RWPE2 (cell line): Measurements from ENCODE around the gene RCAN1.
"Not testable (repeated sequence)": the region's sequence is repeated elsewhere in the genome, so short reads cannot be mapped to it uniquely, and the experiment has no call there.

ENCODE experiments used
- ATAC-seq: fragments of 200-7000 bp; cut with Tn5 transposase; 3 replicates; pipeline ENCODE4 v1.9.1; 2021; ENCODE audit warnings: low read depth
- DNase-seq: peaks from one replicate; pipeline ENCODE4 v3.0.0-alpha.2; 2020; ENCODE audit warnings: low spot score
- H3K27ac ChIP-seq: fragments of 450-650 bp; 2 replicates; pipeline ENCODE4 v1.5.1; 2017; ENCODE audit warnings: mild to moderate bottlenecking; ENCODE audit not compliant: poor library complexity, severe bottlenecking
- H3K27me3 ChIP-seq: fragments of 250-450 bp; sonication (Bioruptor Pico); 2 replicates; pipeline ENCODE4 v1.5.1; 2021; ENCODE audit warnings: mild to moderate bottlenecking, moderate library complexity; ENCODE audit not compliant: insufficient read depth, poor library complexity, severe bottlenecking
- H3K36me3 ChIP-seq: fragments of 250-450 bp; sonication (Bioruptor Pico); 2 replicates; pipeline ENCODE4 v1.5.1; 2020; ENCODE audit warnings: low read depth, mild to moderate bottlenecking, moderate library complexity
- H3K4me1 ChIP-seq: fragments of 250-450 bp; sonication (Bioruptor Pico); 2 replicates; pipeline ENCODE4 v1.5.1; 2021; ENCODE audit warnings: mild to moderate bottlenecking, moderate library complexity; ENCODE audit not compliant: insufficient read depth, poor library complexity, severe bottlenecking
- H3K4me3 ChIP-seq: fragments of 250-450 bp; sonication (Bioruptor Pico); 2 replicates; pipeline ENCODE4 v1.5.1; 2021; ENCODE audit warnings: mild to moderate bottlenecking, moderate library complexity; ENCODE audit not compliant: severe bottlenecking
- H3K9me3 ChIP-seq: fragments of 250-450 bp; sonication (Bioruptor Pico); 2 replicates; pipeline ENCODE4 v1.5.1; 2021; ENCODE audit warnings: mild to moderate bottlenecking, moderate library complexity; ENCODE audit not compliant: severe bottlenecking
- CTCF ChIP-seq: fragments of 450-650 bp; IDR thresholded peaks from one replicate; pipeline ENCODE4 v1.5.1; 2017; ENCODE audit warnings: mild to moderate bottlenecking, moderate library complexity; ENCODE audit not compliant: poor library complexity, severe bottlenecking

Gene RCAN1

GRCh38 chr21:34560609-34561008, 54.3 kb downstream of the RCAN1 start:
- H3K4me3 ChIP-seq, result no peak overlapping the region
- no peaks in the 10 kb centered on the region for H3K27me3 ChIP-seq
- no peak for TF ChIP-seq CTCF
- peaks cover 12% of the 10 kb centered on the region for H3K4me1 ChIP-seq
- H3K27ac ChIP-seq, result no peak overlapping the region
- ATAC-seq (no peak), DNase-seq (no peak)
- H3K9me3 ChIP-seq, result no peaks in the 10 kb centered on the region
- no peaks in the 10 kb centered on the region for H3K36me3 ChIP-seq

DNA sequence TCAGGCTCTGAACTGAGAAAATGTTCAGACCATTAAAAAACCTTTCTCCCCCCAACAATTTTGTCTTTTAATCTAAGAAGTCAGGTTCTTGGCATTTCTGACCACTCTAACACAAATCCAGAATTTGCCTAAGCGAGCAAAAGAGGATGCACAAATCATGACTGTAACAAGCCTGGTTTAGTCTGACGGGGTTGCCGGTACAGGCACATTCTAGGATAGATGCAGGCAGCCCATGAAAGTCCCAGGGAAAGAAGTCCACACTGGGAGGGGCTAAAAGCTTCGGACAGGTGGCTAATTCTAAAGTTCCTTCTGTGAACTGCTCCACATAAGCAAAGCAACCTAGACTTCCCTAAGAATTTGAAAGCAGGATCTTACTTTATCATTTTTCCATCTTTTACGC, 54.9 kb downstream of the RCAN1 start:
- DNase-seq (no peak), ATAC-seq (no peak)
- H3K4me1 ChIP-seq, result peaks cover 12% of the 10 kb centered on the region
- no peak overlapping the region for H3K27ac ChIP-seq
- no peaks in the 10 kb centered on the region for H3K36me3 ChIP-seq
- H3K9me3 ChIP-seq, result no peaks in the 10 kb centered on the region
- no peak for TF ChIP-seq CTCF
- H3K4me3 ChIP-seq, result no peak overlapping the region
- no peaks in the 10 kb centered on the region for H3K27me3 ChIP-seq

- H3K27ac ChIP-seq, result no peak overlapping the region
- H3K36me3 ChIP-seq, result no peaks in the 10 kb centered on the region
- H3K27me3 ChIP-seq, result no peaks in the 10 kb centered on the region
- ATAC-seq (no peak), DNase-seq (no peak)
- H3K9me3 ChIP-seq, result no peaks in the 10 kb centered on the region
- TF ChIP-seq CTCF, result no peak
- H3K4me3 ChIP-seq, result no peak overlapping the region
- H3K4me1 ChIP-seq, result peaks cover 12% of the 10 kb centered on the region
These were observed 55.8 kb downstream of the RCAN1 start for GRCh38 chr21:34559089-34559631.

- ATAC-seq (peak; percentile 85; the same call in 2 of the 3 replicates), DNase-seq (no peak)
- no peak overlapping the region for H3K4me3 ChIP-seq
- H3K27me3 ChIP-seq, result no peaks in the 10 kb centered on the region
- H3K4me1 ChIP-seq, result peaks cover 21% of the 10 kb centered on the region
- H3K9me3 ChIP-seq, result no peaks in the 10 kb centered on the region
- H3K36me3 ChIP-seq, result no peaks in the 10 kb centered on the region
- H3K27ac ChIP-seq, result peak overlapping the region; percentile 46
- TF ChIP-seq CTCF, result no peak
These were observed 56.7 kb downstream of the RCAN1 start for GRCh38 chr21:34558166-34558565.

DNA sequence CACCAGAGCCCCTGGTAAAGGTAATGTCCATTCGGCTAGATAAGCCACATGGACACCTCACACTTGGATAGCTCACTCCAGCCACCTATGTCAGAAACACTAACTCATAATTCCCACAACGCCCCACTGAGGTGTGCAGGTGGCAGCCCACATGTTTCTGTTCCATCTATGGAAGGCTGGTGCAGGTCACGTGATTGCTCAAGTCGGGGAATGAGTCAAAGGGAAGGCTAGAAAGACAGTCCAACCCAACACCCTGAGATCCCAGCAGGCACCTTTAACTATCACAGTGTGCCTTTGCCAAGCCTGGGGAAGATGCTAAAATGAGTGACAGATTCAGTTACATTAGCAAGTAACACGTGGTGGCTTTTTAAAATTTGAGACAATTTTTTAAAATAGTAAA, 57.7 kb downstream of the RCAN1 start:
- no peaks in the 10 kb centered on the region for H3K27me3 ChIP-seq
- no peak for DNase-seq
- no peak overlapping the region for H3K4me3 ChIP-seq
- no peaks in the 10 kb centered on the region for H3K9me3 ChIP-seq
- H3K4me1 ChIP-seq, result peaks cover 27% of the 10 kb centered on the region
- TF ChIP-seq CTCF, result no peak
- no peak overlapping the region for H3K27ac ChIP-seq
- H3K36me3 ChIP-seq, result no peaks in the 10 kb centered on the region
- no peak for ATAC-seq

- not testable (repeated sequence) for H3K27me3 ChIP-seq, H3K9me3 ChIP-seq, H3K36me3 ChIP-seq, DNase-seq, H3K4me3 ChIP-seq, ATAC-seq
- Histone ChIP-seq H3K4me1 (peaks cover 27% of the 10 kb centered on the region), H3K27ac (peak overlapping the region; percentile 85)
These were observed 60.2 kb downstream of the RCAN1 start for GRCh38 chr21:34554670-34555069.
